ENCODE results near the gene FRS3. TPM values are rescaled to one million over a fixed set of nuclear protein-coding genes. Genes with fewer than 3 reads are reported as not detected.

The FRS3 gene
- total RNA-seq, 4 donors from 2014 or later = 4.4 to 11.4 (median 7.5) TPM

GRCh38 chr6:41801380-41801779, 21.7 kb upstream of the FRS3 start:
- TF ChIP-seq EP300 (IDR thresholded peaks at IDR 0.05) = no peak
- no peak for TF ChIP-seq POLR2A (IDR thresholded peaks at IDR 0.05)
- peak in 1 of 5 experiments; percentile 5 for TF ChIP-seq CTCF (IDR thresholded peaks at IDR 0.05)
- Histone ChIP-seq H3K4me1 (no peaks in the 10 kb centered on the region), H3K9me3 (no peaks in the 10 kb centered on the region), H3K4me3 (no peak overlapping the region), H3K27me3 (no peaks in the 10 kb centered on the region), H3K27ac (no peak overlapping the region), H3K36me3 (peaks cover 0 to 47% (median 0%) of the 10 kb centered on the region in 3 donors)
- WGBS, 2 donors = 55 to 56% methylated on average over 2 of the region's 2 CpGs
- no peak for DNase-seq (ENCODE audit: low spot score in 2 of 2)

- Histone ChIP-seq H3K27me3 (no peaks in the 10 kb centered on the region), H3K4me3 (no peak overlapping the region), H3K4me1 (no peaks in the 10 kb centered on the region), H3K36me3 (peaks cover 0 to 48% (median 0%) of the 10 kb centered on the region in 3 donors), H3K9me3 (no peaks in the 10 kb centered on the region), H3K27ac (no peak overlapping the region)
- TF ChIP-seq CTCF (IDR thresholded peaks at IDR 0.05) (no peak), POLR2A (IDR thresholded peaks at IDR 0.05) (no peak), EP300 (IDR thresholded peaks at IDR 0.05) (no peak)
- WGBS, 2 donors = 83 to 95% methylated on average over 2 of the region's 2 CpGs
- no peak for DNase-seq (ENCODE audit: low spot score in 2 of 2)
Measured at GRCh38 chr6:41799559-41799911, 19.8 kb upstream of the FRS3 start.

GRCh38 chr6:41798901-41799558, 19.3 kb upstream of the FRS3 start:
- no peak for TF ChIP-seq POLR2A (IDR thresholded peaks at IDR 0.05)
- no peak for TF ChIP-seq CTCF (IDR thresholded peaks at IDR 0.05)
- no peak for TF ChIP-seq EP300 (IDR thresholded peaks at IDR 0.05)
- peaks cover 0 to 53% (median 0%) of the 10 kb centered on the region in 3 donors for H3K36me3 ChIP-seq
- H3K9me3 ChIP-seq = no peaks in the 10 kb centered on the region
- H3K27me3 ChIP-seq = no peaks in the 10 kb centered on the region
- no peak overlapping the region for H3K27ac ChIP-seq
- WGBS, 2 donors = 96% methylated on average over 7 of the region's 7 CpGs
- no peaks in the 10 kb centered on the region for H3K4me1 ChIP-seq
- H3K4me3 ChIP-seq = no peak overlapping the region
- no peak for DNase-seq (ENCODE audit: low spot score in 2 of 2)

GRCh38 chr6:41796474-41796873, 16.8 kb upstream of the FRS3 start:
- Histone ChIP-seq H3K4me3 (no peak overlapping the region), H3K4me1 (no peaks in the 10 kb centered on the region), H3K36me3 (peaks cover 0 to 76% (median 0%) of the 10 kb centered on the region in 3 donors), H3K9me3 (no peaks in the 10 kb centered on the region), H3K27me3 (no peaks in the 10 kb centered on the region), H3K27ac (no peak overlapping the region)
- TF ChIP-seq CTCF (IDR thresholded peaks at IDR 0.05) = no peak
- TF ChIP-seq EP300 (IDR thresholded peaks at IDR 0.05) = no peak
- no peak for TF ChIP-seq POLR2A (IDR thresholded peaks at IDR 0.05)
- DNase-seq (ENCODE audit: low spot score in 2 of 2) = no peak
- 89 to 90% methylated on average over 2 of the region's 2 CpGs for WGBS, 2 donors

- no peak overlapping the region for H3K27ac ChIP-seq
- peaks cover 0 to 12% (median 6%) of the 10 kb centered on the region in 4 donors for H3K4me1 ChIP-seq
- no peak for DNase-seq (ENCODE audit: low spot score in 2 of 2)
- peaks cover 0 to 78% (median 0%) of the 10 kb centered on the region in 3 donors for H3K36me3 ChIP-seq
- no peaks in the 10 kb centered on the region for H3K27me3 ChIP-seq
- WGBS, 2 donors = 80 to 89% methylated on average over 4 of the region's 4 CpGs
- TF ChIP-seq EP300 (IDR thresholded peaks at IDR 0.05) = no peak
- no peak for TF ChIP-seq POLR2A (IDR thresholded peaks at IDR 0.05)
- no peak for TF ChIP-seq CTCF (IDR thresholded peaks at IDR 0.05)
- no peak overlapping the region for H3K4me3 ChIP-seq
- no peaks in the 10 kb centered on the region for H3K9me3 ChIP-seq
Measured at GRCh38 chr6:41791984-41792383, 12.3 kb upstream of the FRS3 start.

Measured in tibial nerve (tissue), 4 donors.